Fibroblast of the aortic adventitia (primary cell): ENCODE measurements around the gene SMIM32. TPM values are rescaled to one million over a fixed set of nuclear protein-coding genes. Genes with fewer than 3 reads are reported as not detected.

Source experiments
- DNase-seq: peaks from one replicate; pipeline ENCODE4 v3.0.0-alpha.2; 2010; ENCODE audit warnings: low read depth
- H3K4me3 ChIP-seq: 2 replicates; pipeline ENCODE4 v1.5.1; 2011; ENCODE audit warnings: low read depth, mild to moderate bottlenecking, control low read depth, low read length, moderate library complexity
- total RNA-seq: library from RNA; depleted of rRNA; stranded (reverse); fragments of >200 nt; gene quantifications from 2 replicates; pipeline ENCODE4 v1.2.3, GENCODE V29; 2012; ENCODE audit warnings: low replicate concordance
- TF ChIP-seq, protein P1 (sequence below): IDR thresholded peaks from 2 replicates; pipeline ENCODE4 v1.5.1; 2011; ENCODE audit warnings: mild to moderate bottlenecking, low read length, control low read depth, inconsistent platforms; ENCODE audit not compliant: insufficient read depth

The SMIM32 gene
- total RNA-seq, 1 donor = not detected

GRCh38 chr5:136232316-136232715 is 39.4 kb upstream of the SMIM32 start:
- DNase-seq = no peak
- H3K4me3 ChIP-seq = no peak overlapping the region
- TF ChIP-seq, protein P1, sequence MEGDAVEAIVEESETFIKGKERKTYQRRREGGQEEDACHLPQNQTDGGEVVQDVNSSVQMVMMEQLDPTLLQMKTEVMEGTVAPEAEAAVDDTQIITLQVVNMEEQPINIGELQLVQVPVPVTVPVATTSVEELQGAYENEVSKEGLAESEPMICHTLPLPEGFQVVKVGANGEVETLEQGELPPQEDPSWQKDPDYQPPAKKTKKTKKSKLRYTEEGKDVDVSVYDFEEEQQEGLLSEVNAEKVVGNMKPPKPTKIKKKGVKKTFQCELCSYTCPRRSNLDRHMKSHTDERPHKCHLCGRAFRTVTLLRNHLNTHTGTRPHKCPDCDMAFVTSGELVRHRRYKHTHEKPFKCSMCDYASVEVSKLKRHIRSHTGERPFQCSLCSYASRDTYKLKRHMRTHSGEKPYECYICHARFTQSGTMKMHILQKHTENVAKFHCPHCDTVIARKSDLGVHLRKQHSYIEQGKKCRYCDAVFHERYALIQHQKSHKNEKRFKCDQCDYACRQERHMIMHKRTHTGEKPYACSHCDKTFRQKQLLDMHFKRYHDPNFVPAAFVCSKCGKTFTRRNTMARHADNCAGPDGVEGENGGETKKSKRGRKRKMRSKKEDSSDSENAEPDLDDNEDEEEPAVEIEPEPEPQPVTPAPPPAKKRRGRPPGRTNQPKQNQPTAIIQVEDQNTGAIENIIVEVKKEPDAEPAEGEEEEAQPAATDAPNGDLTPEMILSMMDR = no peak

DNA sequence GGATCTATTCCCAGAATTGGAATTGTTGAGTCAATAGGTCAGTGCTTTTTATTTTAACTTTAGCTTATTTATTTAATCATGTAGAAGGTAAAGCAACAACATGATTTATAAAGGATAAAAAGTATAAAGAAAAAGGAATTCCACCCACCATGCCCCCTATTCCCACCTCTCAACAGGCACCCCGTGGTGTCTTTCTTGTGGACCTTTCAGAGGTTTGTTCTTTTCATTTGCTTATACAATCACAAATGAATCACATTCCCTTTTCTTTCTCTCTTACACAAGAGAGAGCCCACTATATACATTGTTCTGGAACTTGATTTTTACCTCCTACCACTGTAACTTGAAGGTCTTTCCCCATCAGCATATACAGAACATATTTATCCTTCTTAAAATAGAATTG is 37.2 kb upstream of the SMIM32 start:
- H3K4me3 ChIP-seq = no peak overlapping the region
- DNase-seq = no peak
- TF ChIP-seq, protein P1 = no peak

DNA sequence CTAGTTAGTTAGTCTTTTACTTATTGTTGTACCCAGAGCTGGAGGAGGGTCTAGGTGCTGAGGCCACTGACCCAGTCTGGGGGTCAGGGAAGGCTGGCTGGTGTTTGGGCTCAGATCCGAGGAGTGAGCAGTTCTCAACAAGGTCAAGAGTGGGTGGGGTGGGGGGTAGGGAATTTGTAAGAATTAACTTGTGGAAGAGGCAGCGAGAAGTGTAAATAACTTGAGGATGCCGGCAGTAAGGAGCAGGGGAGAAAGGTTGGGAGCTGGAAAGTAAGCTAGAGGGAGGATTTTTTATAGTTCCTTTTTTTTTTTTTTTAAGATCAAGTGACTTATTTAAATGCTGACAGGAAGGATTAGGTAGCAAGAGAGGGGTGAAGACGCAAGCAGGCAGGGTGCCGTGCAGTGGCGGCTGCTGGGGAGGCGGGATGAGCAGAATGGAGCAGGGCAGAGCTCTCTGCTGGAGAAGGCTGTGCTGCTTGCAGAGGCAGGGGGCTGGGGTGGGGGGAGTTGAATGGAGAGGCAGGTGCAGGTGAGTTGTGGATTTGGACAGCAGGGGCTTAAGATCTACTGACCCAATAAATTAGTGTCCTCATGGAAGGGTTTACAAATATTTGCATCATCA is 35.3 kb upstream of the SMIM32 start:
- no peak overlapping the region for H3K4me3 ChIP-seq
- DNase-seq = no peak
- TF ChIP-seq, protein P1 = no peak

DNA sequence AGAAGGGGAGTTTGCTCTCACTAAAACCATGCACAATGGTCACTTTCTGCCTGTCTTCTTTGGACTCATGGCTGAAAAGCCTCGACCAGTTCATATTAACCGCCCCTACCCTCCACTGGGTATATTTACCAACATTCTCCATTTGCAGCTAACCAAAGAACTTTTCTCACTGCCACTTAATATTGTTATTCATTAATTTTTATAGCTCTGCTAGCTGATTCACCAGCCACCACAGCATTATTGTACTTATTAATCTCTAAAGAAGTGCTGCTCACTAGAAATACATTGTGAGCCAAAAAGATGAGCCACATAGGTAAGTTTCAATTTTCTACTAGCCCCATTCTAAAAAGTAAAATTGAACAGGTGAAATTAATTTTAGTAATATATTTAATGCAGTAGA is 33.4 kb upstream of the SMIM32 start:
- DNase-seq = no peak
- H3K4me3 ChIP-seq = no peak overlapping the region
- TF ChIP-seq, protein P1 = no peak

- TF ChIP-seq, protein P1 = no peak
- H3K4me3 ChIP-seq = no peak overlapping the region
- no peak for DNase-seq
Observed at GRCh38 chr5:136225796-136226195, 32.8 kb upstream of the SMIM32 start.

DNA sequence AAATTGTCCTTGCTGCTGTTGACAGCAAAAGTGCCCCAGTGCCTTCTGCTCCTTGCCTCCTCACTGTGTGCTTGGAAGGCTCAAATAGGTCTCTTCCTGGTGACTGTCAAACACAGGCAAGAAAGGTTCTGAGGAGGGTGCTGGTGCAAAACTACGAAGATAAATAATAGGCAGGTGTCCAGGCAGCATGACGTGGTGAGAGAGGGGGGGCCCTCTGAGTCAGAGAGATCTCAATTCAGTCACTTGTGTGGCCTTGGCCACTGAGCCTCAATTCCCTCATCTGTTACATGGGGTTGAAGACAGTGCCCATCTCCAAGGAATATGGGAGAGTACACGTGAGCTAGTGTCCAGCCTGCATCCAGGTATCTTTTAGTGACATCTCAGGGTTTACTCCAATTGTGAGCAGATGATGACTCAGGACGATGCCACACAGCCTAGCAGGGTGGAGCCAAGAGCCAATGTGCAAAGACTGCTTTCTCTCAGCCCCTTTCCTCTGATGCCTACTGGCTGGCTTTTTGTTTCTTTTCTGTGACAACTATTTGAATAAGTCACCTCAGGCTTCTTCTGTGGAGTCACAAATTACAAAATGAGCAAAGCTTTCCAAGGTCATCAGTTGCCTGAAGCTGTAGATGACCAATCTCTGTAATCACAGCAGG is 29.7 kb upstream of the SMIM32 start:
- DNase-seq = no peak
- TF ChIP-seq, protein P1 = no peak
- H3K4me3 ChIP-seq = no peak overlapping the region
